Peyer's patch (tissue), 4 donors: Measurements from ENCODE around the gene FBXO42.
"Not testable (repeated sequence)": the region's sequence is repeated elsewhere in the genome, so short reads cannot be mapped to it uniquely, and the experiment has no call there.

Source experiments
- CTCF ChIP-seq, 6 experiments: fragments of 450-650 bp in 4 of 6; fragments of 200-600 bp in 2 of 6; sonication (generic) in 1 of 6; IDR thresholded peaks; one replicate each; pipeline ENCODE4 v1.5.1; 2017 to 2019; ENCODE audit warnings: antibody characterized with exemption in 6 of 6, mild to moderate bottlenecking in 3 of 6, moderate library complexity in 1 of 6
- POLR2A ChIP-seq, 2 donors: fragments of 450-650 bp; IDR thresholded peaks; one replicate each; pipeline ENCODE4 v1.5.1; 2017; ENCODE audit warnings: antibody characterized with exemption in 2 of 2, mild to moderate bottlenecking in 2 of 2, moderate library complexity in 2 of 2

- TF ChIP-seq CTCF, POLR2A (IDR thresholded peaks at IDR 0.05): not testable (repeated sequence)
These were observed 138.7 kb downstream of the FBXO42 start for GRCh38 chr1:16213544-16213943.
